SU-DHL-6 (cell line): ENCODE data around the gene ANAPC2.

Source experiments
- H2AFZ ChIP-seq: fragments of 200-600 bp; sonication (generic); 2 replicates; pipeline ENCODE4 v1.6.1; 2014; ENCODE audit warnings: low read depth, mild to moderate bottlenecking, moderate library complexity, mixed read lengths, antibody characterized with exemption, low read length; ENCODE audit not compliant: severe bottlenecking
- H3F3A ChIP-seq: fragments of 200-600 bp; shearing (Covaris generic); 2 replicates; pipeline ENCODE4 v1.6.0; 2016; ENCODE audit warnings: antibody characterized with exemption, mild to moderate bottlenecking; ENCODE audit not compliant: insufficient read depth
- H3K27ac ChIP-seq: fragments of 200-600 bp; sonication (generic); 2 replicates; pipeline ENCODE4 v1.5.1; 2016; ENCODE audit warnings: low read depth, mild to moderate bottlenecking, low read length, moderate library complexity, mixed read lengths
- H3K27me3 ChIP-seq: fragments of 200-600 bp; sonication (generic), shearing (Covaris generic); 2 replicates; pipeline ENCODE4 v1.6.0; 2014; ENCODE audit warnings: mild to moderate bottlenecking, low read length
- H3K36me3 ChIP-seq: fragments of 200-600 bp; sonication (generic); 2 replicates; pipeline ENCODE4 v1.6.1; 2014; ENCODE audit warnings: mild to moderate bottlenecking, low read length, mixed read lengths
- H3K4me2 ChIP-seq: fragments of 300-600, 200-600 bp; shearing (Covaris generic), sonication (generic); 2 replicates; pipeline ENCODE4 v1.6.0; 2014; ENCODE audit warnings: low read length, low read depth, mild to moderate bottlenecking; ENCODE audit not compliant: poor library complexity, severe bottlenecking
- H3K4me3 ChIP-seq: fragments of 200-600 bp; sonication (generic); 2 replicates; pipeline ENCODE4 v1.5.1; 2014; ENCODE audit warnings: antibody characterized with exemption, low read length, mild to moderate bottlenecking, mixed read lengths; ENCODE audit not compliant: insufficient read depth, poor library complexity, severe bottlenecking
- H3K79me2 ChIP-seq: fragments of 200-600 bp; sonication (generic); 2 replicates; pipeline ENCODE4 v1.6.1; 2014; ENCODE audit warnings: mild to moderate bottlenecking, low read length, moderate library complexity; ENCODE audit not compliant: insufficient read depth
- H3K9ac ChIP-seq: fragments of 200-600 bp; sonication (generic); 2 replicates; pipeline ENCODE4 v1.7.0; 2014; ENCODE audit warnings: mild to moderate bottlenecking, low read length
- H3K9me2 ChIP-seq: fragments of 200-600 bp; sonication (generic); replicated peaks from 2 replicates; pipeline ENCODE4 v1.6.1; 2014; ENCODE audit warnings: low read length; ENCODE audit not compliant: insufficient read depth
- H3K9me3 ChIP-seq: fragments of 200-600 bp; sonication (generic); 2 replicates; pipeline ENCODE4 v1.6.1; 2014; ENCODE audit warnings: low read length, mixed read lengths; ENCODE audit not compliant: insufficient read depth
- H4K20me1 ChIP-seq: fragments of 200-600 bp; sonication (generic); 2 replicates; pipeline ENCODE4 v1.6.1; 2014; ENCODE audit warnings: low read depth, mild to moderate bottlenecking, antibody characterized with exemption, low read length, moderate library complexity, mixed read lengths
- CTCF ChIP-seq: fragments of 200-600 bp; sonication (generic); IDR thresholded peaks from one replicate; pipeline ENCODE4 v1.5.1; 2017; ENCODE audit warnings: antibody characterized with exemption, mild to moderate bottlenecking, low read length, moderate library complexity; ENCODE audit not compliant: insufficient read depth, poor library complexity, severe bottlenecking
- EZH2phosphoT487 ChIP-seq: fragments of 200-600 bp; sonication (generic), shearing (Covaris generic); conservative IDR thresholded peaks from 2 replicates; pipeline ENCODE4 v1.6.1; 2018; ENCODE audit warnings: mild to moderate bottlenecking, antibody characterized with exemption, low read length, moderate library complexity, mixed read lengths

The ANAPC2 gene

GRCh38 chr9:137200311-137201204 is 12.2 kb upstream of the ANAPC2 start, which contains the start of gene TPRN:
TSS of gene TPRN (minus strand) at chr9:137200741. CDS start at chr9:137200711, 30 bp downstream.
- TF ChIP-seq CTCF: no peak
- no peak for TF ChIP-seq EZH2phosphoT487
- H3K27ac ChIP-seq: peak within 1 kb of the TSS; percentile 62
- H3K36me3 ChIP-seq: no peaks in the 10 kb centered on the region
- peak within 1 kb of the TSS; percentile 80 for H3K9ac ChIP-seq
- no peak within 1 kb of the TSS for H2AFZ ChIP-seq
- no peaks in the 10 kb centered on the region for H3K9me2 ChIP-seq
- peaks cover 15% of the 10 kb centered on the region for H3K79me2 ChIP-seq
- no peaks in the 10 kb centered on the region for H3K9me3 ChIP-seq
- H3F3A ChIP-seq: peaks cover 12% of the 10 kb centered on the region
- H4K20me1 ChIP-seq: no peaks in the 10 kb centered on the region
- peak within 1 kb of the TSS; percentile 68 for H3K4me3 ChIP-seq
- H3K4me2 ChIP-seq: peak within 1 kb of the TSS; percentile 69
- H3K27me3 ChIP-seq: no peaks in the 10 kb centered on the region

- Histone ChIP-seq H3K36me3 (no peaks in the 10 kb centered on the region), H3K27ac (no peak overlapping the region), H3K9ac (peak overlapping the region; percentile 46; the same call in 1 of the 2 replicates), H3K9me2 (no peaks in the 10 kb centered on the region), H3K9me3 (no peaks in the 10 kb centered on the region), H3K4me3 (peak overlapping the region; percentile 39), H3K79me2 (peaks cover 8% of the 10 kb centered on the region), H4K20me1 (no peaks in the 10 kb centered on the region), H3K27me3 (no peaks in the 10 kb centered on the region), H3F3A (peaks cover 12% of the 10 kb centered on the region), H2AFZ (no peak overlapping the region), H3K4me2 (peak overlapping the region; percentile 59)
- no peak for TF ChIP-seq EZH2phosphoT487
- no peak for TF ChIP-seq CTCF
Observed at GRCh38 chr9:137199411-137200121, 11.2 kb upstream of the ANAPC2 start.

GRCh38 chr9:137198902-137199283 is 10.5 kb upstream of the ANAPC2 start:
- Histone ChIP-seq H4K20me1 (no peaks in the 10 kb centered on the region), H2AFZ (no peak overlapping the region), H3K9ac (no peak overlapping the region), H3K4me3 (no peak overlapping the region), H3K9me3 (no peaks in the 10 kb centered on the region), H3K27ac (no peak overlapping the region), H3K9me2 (no peaks in the 10 kb centered on the region), H3F3A (peaks cover 12% of the 10 kb centered on the region), H3K36me3 (no peaks in the 10 kb centered on the region), H3K79me2 (peaks cover 1% of the 10 kb centered on the region), H3K27me3 (no peaks in the 10 kb centered on the region), H3K4me2 (peak overlapping the region; percentile 59)
- TF ChIP-seq EZH2phosphoT487 (no peak), CTCF (no peak)
